Measurements from ENCODE around the gene PTCD2.

DNA sequence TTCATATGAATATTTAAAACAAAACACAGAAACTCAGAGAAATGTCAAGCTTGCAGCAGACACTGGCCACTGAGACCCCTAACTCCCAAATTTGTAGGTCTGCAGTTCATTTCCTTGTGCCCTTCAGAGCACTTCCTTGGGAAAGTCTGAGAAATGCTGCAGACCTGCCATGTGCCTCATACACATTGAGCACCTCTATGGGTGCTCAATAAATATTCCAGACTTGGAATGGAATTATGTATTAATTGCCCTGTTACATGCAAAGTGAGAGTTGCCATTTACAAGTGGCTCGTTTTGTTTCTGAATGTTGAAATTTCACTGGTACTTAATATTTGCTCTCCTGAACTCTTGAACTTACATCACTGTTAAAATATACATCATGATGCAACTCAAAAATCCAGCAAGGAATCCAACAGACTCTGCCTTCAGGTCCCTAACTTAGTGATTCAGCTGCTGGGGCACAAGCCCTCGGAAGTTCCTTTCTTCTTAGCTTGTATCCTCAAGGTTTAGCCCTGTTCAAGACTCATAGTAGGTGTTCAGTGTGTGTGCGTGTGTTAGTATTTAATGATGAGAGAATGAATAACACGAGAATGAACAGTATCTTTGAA, 90.6 kb downstream of the PTCD2 start:
- TF ChIP-seq POLR2A (IDR thresholded peaks at IDR 0.05; ENCODE audit: low read depth, low read length), result no peak
- no peak for TF ChIP-seq POLR2AphosphoS5 (IDR thresholded peaks at IDR 0.05; ENCODE audit: low read depth, low read length)
- TF ChIP-seq SPI1 (IDR thresholded peaks at IDR 0.05; ENCODE audit: low read depth, low read length), result no peak
- TF ChIP-seq TAF1 (IDR thresholded peaks at IDR 0.05; ENCODE audit: low read depth, low read length), result no peak

Data from GM12891 (cell line).